ENCODE results near the gene IQCB1. TPM values are rescaled to one million over a fixed set of nuclear protein-coding genes. Genes with fewer than 3 reads are reported as not detected.

IQCB1 gene
- total and polyA plus RNA-seq, 9 of the 15 experiments (the other 6 are each of a cell fraction or from before 2014, with no cell fraction given) = 21.1 to 38.1 (median 27.5) TPM

DNA sequence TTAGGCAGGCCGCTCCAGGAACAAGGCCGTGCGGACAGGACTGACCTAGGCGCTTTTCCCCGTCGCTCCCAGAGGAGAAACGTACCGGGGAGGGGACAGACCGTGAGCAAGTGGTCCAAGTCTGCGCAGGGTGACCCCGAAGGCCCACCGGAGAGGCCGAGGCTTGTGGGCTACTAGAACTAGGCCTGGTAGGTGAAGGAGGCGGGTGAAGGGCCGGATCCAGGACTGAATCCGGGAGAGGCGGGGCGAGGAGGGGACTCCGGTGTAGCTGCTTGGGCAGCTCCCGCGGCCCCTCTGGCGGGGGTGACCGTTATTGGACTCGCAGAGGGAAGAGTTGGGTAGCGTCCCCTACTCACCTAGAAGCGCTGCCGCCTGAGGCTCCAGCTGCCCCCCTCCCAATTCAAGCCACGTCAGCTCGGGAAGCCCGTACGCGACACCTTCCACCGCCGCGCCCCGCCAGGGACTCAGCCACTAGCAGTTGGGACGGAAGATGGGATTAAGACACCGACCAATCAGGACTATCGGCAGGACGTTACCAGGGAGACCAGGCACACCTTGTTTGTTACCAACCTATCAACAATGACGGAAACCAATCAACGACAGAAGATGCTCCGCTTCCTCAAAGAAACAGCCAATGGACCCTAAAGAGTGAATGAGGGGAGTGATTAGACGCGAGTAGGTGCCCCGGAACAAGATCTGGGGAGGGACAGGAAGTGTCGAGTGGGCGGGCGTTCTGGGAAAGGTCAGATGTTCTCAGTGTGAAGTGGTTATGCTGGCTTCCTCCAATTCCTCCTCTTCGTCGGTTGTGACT is 85.4 kb downstream of the IQCB1 start, which contains the start of gene GOLGB1 (continued):
- no peak for TF ChIP-seq XRCC4 (IDR thresholded peaks at IDR 0.05; ENCODE audit: extremely low read depth, insufficient read depth, insufficient read length)
- TF ChIP-seq, protein P1, sequence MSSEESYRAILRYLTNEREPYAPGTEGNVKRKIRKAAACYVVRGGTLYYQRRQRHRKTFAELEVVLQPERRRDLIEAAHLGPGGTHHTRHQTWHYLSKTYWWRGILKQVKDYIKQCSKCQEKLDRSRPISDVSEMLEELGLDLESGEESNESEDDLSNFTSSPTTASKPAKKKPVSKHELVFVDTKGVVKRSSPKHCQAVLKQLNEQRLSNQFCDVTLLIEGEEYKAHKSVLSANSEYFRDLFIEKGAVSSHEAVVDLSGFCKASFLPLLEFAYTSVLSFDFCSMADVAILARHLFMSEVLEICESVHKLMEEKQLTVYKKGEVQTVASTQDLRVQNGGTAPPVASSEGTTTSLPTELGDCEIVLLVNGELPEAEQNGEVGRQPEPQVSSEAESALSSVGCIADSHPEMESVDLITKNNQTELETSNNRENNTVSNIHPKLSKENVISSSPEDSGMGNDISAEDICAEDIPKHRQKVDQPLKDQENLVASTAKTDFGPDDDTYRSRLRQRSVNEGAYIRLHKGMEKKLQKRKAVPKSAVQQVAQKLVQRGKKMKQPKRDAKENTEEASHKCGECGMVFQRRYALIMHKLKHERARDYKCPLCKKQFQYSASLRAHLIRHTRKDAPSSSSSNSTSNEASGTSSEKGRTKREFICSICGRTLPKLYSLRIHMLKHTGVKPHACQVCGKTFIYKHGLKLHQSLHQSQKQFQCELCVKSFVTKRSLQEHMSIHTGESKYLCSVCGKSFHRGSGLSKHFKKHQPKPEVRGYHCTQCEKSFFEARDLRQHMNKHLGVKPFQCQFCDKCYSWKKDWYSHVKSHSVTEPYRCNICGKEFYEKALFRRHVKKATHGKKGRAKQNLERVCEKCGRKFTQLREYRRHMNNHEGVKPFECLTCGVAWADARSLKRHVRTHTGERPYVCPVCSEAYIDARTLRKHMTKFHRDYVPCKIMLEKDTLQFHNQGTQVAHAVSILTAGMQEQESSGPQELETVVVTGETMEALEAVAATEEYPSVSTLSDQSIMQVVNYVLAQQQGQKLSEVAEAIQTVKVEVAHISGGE (CRISPR knock-in tag; IDR thresholded peaks at IDR 0.05) = 0 out of 6 replicates have a peak, but pooled peaks of 1 of the 3 experiments have one; percentile 62
- 0 out of 2 replicates have a peak, but pooled peaks have one; percentile 28 for TF ChIP-seq SIN3B (IDR thresholded peaks at IDR 0.05; ENCODE audit: low read depth)
- no peak for TF ChIP-seq ZNF584 (CRISPR knock-in tag; IDR thresholded peaks at IDR 0.05; ENCODE audit: low read depth)

All from K562 (cell line).